SK-N-SH treated with all-trans-retinoic acid at 6 μM for 48 hours (cell line): ENCODE results near the gene IDI2.

ENCODE experiments used
- ATAC-seq: fragments of 200-7000 bp; cut with Tn5 transposase; 3 replicates; pipeline ENCODE4 v1.9.1; 2020; ENCODE audit warnings: mild to moderate bottlenecking, moderate library complexity
- ARNTL ChIP-seq: fragments of 450-650 bp; formaldehyde crosslinking; IDR thresholded peaks from 2 replicates; pipeline ENCODE4 v1.5.0; 2020; ENCODE audit warnings: low read depth, mild to moderate bottlenecking, moderate library complexity, borderline replicate concordance
- BACH2 ChIP-seq: fragments of 250-450 bp; sonication (Bioruptor Pico); IDR thresholded peaks from 2 replicates; pipeline ENCODE4 v1.9.0; 2021; ENCODE audit warnings: mild to moderate bottlenecking, borderline replicate concordance
- CREB5 ChIP-seq: fragments of 250-450 bp; sonication (Bioruptor Pico); IDR thresholded peaks from 2 replicates; pipeline ENCODE4 v1.5.1; 2020; ENCODE audit warnings: low read depth, mild to moderate bottlenecking, moderate library complexity
- CSRNP3 ChIP-seq: fragments of 250-450 bp; sonication (Bioruptor Pico); IDR thresholded peaks from 2 replicates; pipeline ENCODE4 v1.5.1; 2021; ENCODE audit warnings: mild to moderate bottlenecking, moderate library complexity
- ESRRG ChIP-seq: fragments of 250-450 bp; sonication (Bioruptor Pico); IDR thresholded peaks from 2 replicates; pipeline ENCODE4 v1.6.1; 2021; ENCODE audit warnings: mild to moderate bottlenecking
- ISL1 ChIP-seq: fragments of 250-450 bp; sonication (Bioruptor Pico); IDR thresholded peaks from 2 replicates; pipeline ENCODE4 v2.1.2; 2022; ENCODE audit warnings: mild to moderate bottlenecking, moderate library complexity
- PATZ1 ChIP-seq: fragments of 250-450 bp; sonication (Bioruptor Pico); IDR thresholded peaks from 2 replicates; pipeline ENCODE4 v1.8.0; 2020; ENCODE audit warnings: mild to moderate bottlenecking, moderate library complexity, borderline replicate concordance
- POU6F1 ChIP-seq: fragments of 250-450 bp; sonication (Bioruptor Pico); IDR thresholded peaks from 2 replicates; pipeline ENCODE4 v1.8.0; 2021; ENCODE audit warnings: low read depth, mild to moderate bottlenecking, moderate library complexity, borderline replicate concordance
- RARB ChIP-seq: fragments of 250-450 bp; sonication (Bioruptor Pico); IDR thresholded peaks from 2 replicates; pipeline ENCODE4 v1.8.0; 2021; ENCODE audit warnings: mild to moderate bottlenecking, moderate library complexity
- TCF4 ChIP-seq: fragments of 250-450 bp; sonication (Bioruptor Pico); IDR thresholded peaks from 2 replicates; pipeline ENCODE4 v1.8.0; 2021; ENCODE audit warnings: mild to moderate bottlenecking, moderate library complexity, borderline replicate concordance
- TSHZ2 ChIP-seq: fragments of 250-450 bp; sonication (Bioruptor Pico); IDR thresholded peaks from 2 replicates; pipeline ENCODE4 v1.5.0; 2020; ENCODE audit warnings: mild to moderate bottlenecking, moderate library complexity
- ZFP3 ChIP-seq: fragments of 250-450 bp; sonication (Bioruptor Pico); IDR thresholded peaks from 2 replicates; pipeline ENCODE4 v1.5.0; 2020; ENCODE audit warnings: mild to moderate bottlenecking, moderate library complexity
- ZFP30 ChIP-seq: fragments of 450-650 bp; formaldehyde crosslinking; IDR thresholded peaks from 2 replicates; pipeline ENCODE4 v1.5.0; 2022; ENCODE audit warnings: mild to moderate bottlenecking, moderate library complexity
- ZNF70 ChIP-seq: fragments of 450-650 bp; formaldehyde crosslinking; IDR thresholded peaks from 2 replicates; pipeline ENCODE4 v1.5.0; 2020; ENCODE audit warnings: mild to moderate bottlenecking, moderate library complexity

The IDI2 gene

GRCh38 chr10:988667-989545 lies 36.8 kb downstream of the IDI2 start:
- ATAC-seq, result peak; percentile 11

GRCh38 chr10:987870-988666 lies 37.6 kb downstream of the IDI2 start, which contains the start of gene GTPBP4:
TSS of gene GTPBP4 (plus strand) at chr10:988434. CDS start at chr10:988480, 46 bp downstream.
- ATAC-seq, result peak; percentile 94
- TF ChIP-seq CREB5 (CRISPR knock-in tag) (no peak), PATZ1 (CRISPR knock-in tag) (0 out of 2 replicates have a peak, but pooled peaks have one; percentile 15), CSRNP3 (CRISPR knock-in tag) (peak; percentile 27; the same call in 1 of the 2 replicates)
- TF ChIP-seq, all 23 proteins: peak for 2

More at GRCh38 chr10:988667-989545, 36.8 kb downstream of the IDI2 start:
- TF ChIP-seq CSRNP3 (CRISPR knock-in tag), result no peak
- TF ChIP-seq ISL1 (CRISPR knock-in tag), result no peak
- no peak for TF ChIP-seq BACH2 (CRISPR knock-in tag)
- no peak for TF ChIP-seq ZFP30 (CRISPR knock-in tag)
- no peak for TF ChIP-seq TCF4
- no peak for TF ChIP-seq ZNF70 (CRISPR knock-in tag)
- TF ChIP-seq ESRRG (CRISPR knock-in tag), result no peak

- TF ChIP-seq RARB (no peak), TSHZ2 (no peak), POU6F1 (CRISPR knock-in tag) (no peak), ZFP3 (CRISPR knock-in tag) (no peak), ARNTL (no peak)
Observed at GRCh38 chr10:987620-987869, 38.1 kb downstream of the IDI2 start.

More at GRCh38 chr10:987620-987869, 38.1 kb downstream of the IDI2 start:
- ATAC-seq, result peak; percentile 53
